ENCODE measurements around the gene UAP1L1.

GRCh38 chr9:137088121-137088520 lies 10.8 kb downstream of the UAP1L1 start:
- TF ChIP-seq POLR2A (IDR thresholded peaks at IDR 0.05): no peak
- TF ChIP-seq CTCF (IDR thresholded peaks at IDR 0.05): no peak
